Suprapubic skin (tissue), 3 donors: ENCODE data around the gene PDE11A.

Experiments
- CTCF ChIP-seq, 2 donors: fragments of 200-600 bp in 1 of 2; fragments of 450-650 bp in 1 of 2; sonication (generic) in 1 of 2; IDR thresholded peaks; one replicate each; pipeline ENCODE4 v1.5.1; 2016 to 2019; ENCODE audit warnings: antibody characterized with exemption in 2 of 2, mild to moderate bottlenecking in 1 of 2, moderate library complexity in 1 of 2
- POLR2AphosphoS5 ChIP-seq, 3 donors: sonication (generic); formaldehyde crosslinking; IDR thresholded peaks; one replicate each; pipeline ENCODE4 v1.6.1; 2017; ENCODE audit warnings: antibody characterized with exemption in 3 of 3

- TF ChIP-seq CTCF (IDR thresholded peaks at IDR 0.05) (no peak), POLR2AphosphoS5 (IDR thresholded peaks at IDR 0.05) (no peak)
These were observed 436.9 kb downstream of the PDE11A start for GRCh38 chr2:177635696-177636095.
